ENCODE data around the gene CDH4. TPM values are rescaled to one million over a fixed set of nuclear protein-coding genes. Genes with fewer than 3 reads are reported as not detected.

Gene CDH4
- total and polyA plus RNA-seq, 9 of the 15 experiments (the other 6 are each of a cell fraction or from before 2014, with no cell fraction given) = 0.04 TPM; not detected in 8

- no peaks in the 10 kb centered on the region for H3K36me3 ChIP-seq (ENCODE audit: control insufficient read depth, insufficient read depth, low read length)
- DNase-seq (ENCODE audit: extremely low read depth in 1 of 4, low spot score in 3 of 4) (peak; percentile 12 to 43 (median 40)), ATAC-seq (peak; percentile 86), FAIRE-seq (no peak)
- peaks cover 15 to 76% of the 10 kb centered on the region in 2 experiments; a peak in 3 of 5 replicates for H3K27me3 ChIP-seq (ENCODE audit: control insufficient read depth in 2 of 2, insufficient read depth in 2 of 2, low read length in 2 of 2)
- H4K20me1 ChIP-seq (replicated peaks; ENCODE audit: control insufficient read depth, insufficient read depth, low read length) = peaks cover 10% of the 10 kb centered on the region
- no peak overlapping the region for H3K4me2 ChIP-seq (ENCODE audit: insufficient read depth, low read length)
- in situ Hi-C loops (cut with MboI) (no loop called here), intact Hi-C loops (cut with micrococcal nuclease) (no loop called here)
- TF ChIP-seq CTCF (IDR thresholded peaks at IDR 0.05 in 2 of 3, conservative IDR thresholded peaks at IDR 0.05 in 1 of 3; ENCODE audit: insufficient read depth in 2 of 3, low read depth in 1 of 3, low read length in 3 of 3) (0 out of 6 replicates have a peak, but pooled peaks of 2 of the 3 experiments have one; percentile 1 to 40), PURB (CRISPR knock-in tag; IDR thresholded peaks at IDR 0.05; ENCODE audit: low read depth) (no peak)
- BruUV-seq (replicated peaks) = no TSS peak
- H3K9ac ChIP-seq (ENCODE audit: insufficient read depth in 1 of 2, low read depth in 2 of 2, low read length in 2 of 2) = no peak overlapping the region
- WGBS (ENCODE audit: insufficient coverage, low coverage, missing lambda C conversion rate) = 1% methylated on average over 25 of the region's 32 CpGs
- CTCF ChIA-PET (ENCODE audit: low intra/inter-chr PET ratio) = no interaction called here
- no peaks in the 10 kb centered on the region for H3K4me1 ChIP-seq (replicated peaks in 1 of 2; ENCODE audit: control insufficient read depth in 2 of 2, insufficient read depth in 2 of 2, low read length in 2 of 2)
- no peaks in the 10 kb centered on the region for H3K9me1 ChIP-seq (ENCODE audit: control insufficient read depth, insufficient read depth, low read length)
- H3K4me3 ChIP-seq = no peak overlapping the region
- H3K27ac ChIP-seq (ENCODE audit: extremely low read depth, low read depth, low read length) = no peak overlapping the region
- POLR2A ChIA-PET = interaction anchor here (0.6 kb wide), 1 partner anchor 83 kb away, joined by 3 read pairs; no protein-coding TSS in a partner anchor
- H3K9me3 ChIP-seq (replicated peaks; ENCODE audit: control insufficient read depth, insufficient read depth, low read depth, low read length) = no peaks in the 10 kb centered on the region
- no peaks in the 10 kb centered on the region for H3K79me2 ChIP-seq (ENCODE audit: control insufficient read depth, insufficient read depth, low read length)
- H2AFZ ChIP-seq (ENCODE audit: low read depth, low read length) = no peak overlapping the region
Observed at GRCh38 chr20:61662226-61662967, 410.3 kb downstream of the CDH4 start.
